Glutamatergic neuron (in vitro differentiated cells): Measurements from ENCODE around the gene TOP3A. TPM values are rescaled to one million over a fixed set of nuclear protein-coding genes. Genes with fewer than 3 reads are reported as not detected.

Experiments used
- DNase-seq: peaks from one replicate; pipeline ENCODE4 v3.0.0; 2022
- H3K27ac Mint-ChIP-seq: one replicate; pipeline ENCODE4 v1.8.0; 2020; ENCODE audit warnings: mild to moderate bottlenecking, mixed read lengths, inconsistent platforms; ENCODE audit not compliant: unreplicated experiment
- H3K27me3 Mint-ChIP-seq: one replicate; pipeline ENCODE4 v1.8.0; 2020; ENCODE audit warnings: mild to moderate bottlenecking, moderate library complexity, mixed read lengths, inconsistent platforms; ENCODE audit not compliant: unreplicated experiment
- H3K36me3 Mint-ChIP-seq: one replicate; pipeline ENCODE4 v1.8.0; 2020; ENCODE audit warnings: mild to moderate bottlenecking, mixed read lengths, inconsistent platforms; ENCODE audit not compliant: unreplicated experiment
- H3K4me1 Mint-ChIP-seq: one replicate; pipeline ENCODE4 v1.8.0; 2020; ENCODE audit warnings: mild to moderate bottlenecking, low read depth, mixed read lengths, inconsistent platforms; ENCODE audit not compliant: unreplicated experiment
- H3K4me3 Mint-ChIP-seq: one replicate; pipeline ENCODE4 v1.8.0; 2020; ENCODE audit warnings: mild to moderate bottlenecking, mixed read lengths, inconsistent platforms; ENCODE audit not compliant: unreplicated experiment
- H3K9me3 Mint-ChIP-seq: one replicate; pipeline ENCODE4 v1.8.0; 2020; ENCODE audit warnings: mild to moderate bottlenecking, moderate library complexity, mixed read lengths, inconsistent platforms; ENCODE audit not compliant: unreplicated experiment
- total RNA-seq: library from RNA; stranded (reverse); fragmentation: NEBNext Ultra II Directional; extraction: Animal tissue kit (Norgen Biotek cat#: 25700); gene quantifications from one replicate; pipeline ENCODE4 v1.2.1, GENCODE V29; 2021; ENCODE audit not compliant: unreplicated experiment
- TF ChIP-seq, protein P1 (sequence below): fragments of 200-600 bp; sonication (generic); IDR thresholded peaks from one replicate; pipeline ENCODE4 v1.5.0; 2021; ENCODE audit not compliant: partially characterized antibody, unreplicated experiment

The TOP3A gene
- total RNA-seq, 1 donor from 2014 or later = 58.6 TPM

GRCh38 chr17:18246109-18246725, 68.6 kb downstream of the TOP3A start:
- Mint-ChIP-seq H3K27ac (no peak overlapping the region), H3K27me3 (peaks cover 15% of the 10 kb centered on the region), H3K36me3 (no peaks in the 10 kb centered on the region), H3K9me3 (peaks cover 8% of the 10 kb centered on the region), H3K4me3 (peak overlapping the region; percentile 52), H3K4me1 (peaks cover 6% of the 10 kb centered on the region)
- DNase-seq = no peak
- TF ChIP-seq, protein P1, sequence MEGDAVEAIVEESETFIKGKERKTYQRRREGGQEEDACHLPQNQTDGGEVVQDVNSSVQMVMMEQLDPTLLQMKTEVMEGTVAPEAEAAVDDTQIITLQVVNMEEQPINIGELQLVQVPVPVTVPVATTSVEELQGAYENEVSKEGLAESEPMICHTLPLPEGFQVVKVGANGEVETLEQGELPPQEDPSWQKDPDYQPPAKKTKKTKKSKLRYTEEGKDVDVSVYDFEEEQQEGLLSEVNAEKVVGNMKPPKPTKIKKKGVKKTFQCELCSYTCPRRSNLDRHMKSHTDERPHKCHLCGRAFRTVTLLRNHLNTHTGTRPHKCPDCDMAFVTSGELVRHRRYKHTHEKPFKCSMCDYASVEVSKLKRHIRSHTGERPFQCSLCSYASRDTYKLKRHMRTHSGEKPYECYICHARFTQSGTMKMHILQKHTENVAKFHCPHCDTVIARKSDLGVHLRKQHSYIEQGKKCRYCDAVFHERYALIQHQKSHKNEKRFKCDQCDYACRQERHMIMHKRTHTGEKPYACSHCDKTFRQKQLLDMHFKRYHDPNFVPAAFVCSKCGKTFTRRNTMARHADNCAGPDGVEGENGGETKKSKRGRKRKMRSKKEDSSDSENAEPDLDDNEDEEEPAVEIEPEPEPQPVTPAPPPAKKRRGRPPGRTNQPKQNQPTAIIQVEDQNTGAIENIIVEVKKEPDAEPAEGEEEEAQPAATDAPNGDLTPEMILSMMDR = no peak

DNA sequence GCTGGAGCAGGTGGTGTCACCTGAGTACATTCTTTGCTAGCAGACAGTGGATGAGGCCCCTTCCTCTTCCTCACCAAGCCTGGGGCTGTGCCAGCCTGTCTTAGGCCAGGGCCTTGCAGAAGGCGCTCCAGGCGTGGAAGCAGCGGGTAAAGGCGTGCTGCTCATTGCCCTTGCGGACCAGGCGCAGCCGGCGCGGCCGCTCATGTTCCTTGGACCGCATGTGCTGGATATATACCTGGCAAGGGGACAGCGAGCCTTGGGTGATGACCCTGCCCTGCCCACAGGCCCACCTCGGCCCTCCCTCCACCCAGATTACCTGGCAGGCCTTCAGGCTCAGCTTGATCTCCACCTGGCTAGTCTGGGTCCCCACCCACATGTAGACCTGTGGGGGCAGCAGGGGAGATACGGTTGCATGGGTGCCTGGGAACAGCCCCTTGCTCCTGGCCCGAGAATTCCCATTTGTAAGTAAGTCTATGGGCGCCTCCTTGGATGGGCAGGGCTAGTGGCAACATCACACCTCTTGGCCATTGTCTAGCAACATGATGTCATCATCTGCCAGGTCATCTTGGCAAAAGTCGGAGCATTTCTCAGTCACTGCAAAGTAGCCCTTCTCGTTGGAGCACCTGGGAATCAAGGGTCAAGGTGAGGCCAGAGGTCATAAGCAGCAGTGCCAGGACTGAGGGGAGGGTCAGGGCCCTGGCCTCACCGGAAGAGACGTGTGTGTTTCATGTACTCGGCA, 69.6 kb downstream of the TOP3A start:
- Mint-ChIP-seq H3K27ac (no peak overlapping the region), H3K36me3 (no peaks in the 10 kb centered on the region)

GRCh38 chr17:18241229-18241871, 73.4 kb downstream of the TOP3A start:
- H3K27me3 Mint-ChIP-seq = peaks cover 7% of the 10 kb centered on the region
- TF ChIP-seq, protein P1 = no peak
- H3K4me1 Mint-ChIP-seq = peaks cover 1% of the 10 kb centered on the region
- H3K9me3 Mint-ChIP-seq = peaks cover 1% of the 10 kb centered on the region
- no peaks in the 10 kb centered on the region for H3K36me3 Mint-ChIP-seq
- DNase-seq = no peak
- H3K4me3 Mint-ChIP-seq = no peak overlapping the region
- no peak overlapping the region for H3K27ac Mint-ChIP-seq

More for the DNA sequence above, 69.6 kb downstream of the TOP3A start:
- Mint-ChIP-seq H3K4me1 (peaks cover 5% of the 10 kb centered on the region), H3K4me3 (no peak overlapping the region), H3K9me3 (peaks cover 8% of the 10 kb centered on the region), H3K27me3 (peaks cover 12% of the 10 kb centered on the region)
- DNase-seq = no peak
- TF ChIP-seq, protein P1 = no peak

- TF ChIP-seq, protein P1 = no peak
- Mint-ChIP-seq H3K9me3 (peaks cover 1% of the 10 kb centered on the region), H3K4me1 (peaks cover 5% of the 10 kb centered on the region), H3K27ac (no peak overlapping the region), H3K27me3 (peaks cover 12% of the 10 kb centered on the region), H3K36me3 (no peaks in the 10 kb centered on the region), H3K4me3 (no peak overlapping the region)
- no peak for DNase-seq
These were observed 74.3 kb downstream of the TOP3A start for GRCh38 chr17:18240449-18240848.
